ENCODE results near the gene SNX11.
A peak's percentile ranks its signal among the peaks of the same experiment; 100 is the strongest.

The SNX11 gene

GRCh38 chr17:48134912-48135480 lies 27.4 kb downstream of the SNX11 start:
- DNase-seq (ENCODE audit: insufficient read length, low spot score) = no peak
- peak; percentile 32 for TF ChIP-seq CTCF (IDR thresholded peaks at IDR 0.05; ENCODE audit: insufficient read depth, missing control alignments)
- FAIRE-seq = no peak

- peak; percentile 82 for FAIRE-seq
Measured at GRCh38 chr17:48137656-48138055, 30.1 kb downstream of the SNX11 start.

GRCh38 chr17:48139944-48140343 lies 32.4 kb downstream of the SNX11 start:
- DNase-seq (ENCODE audit: insufficient read length, low spot score) (no peak), FAIRE-seq (no peak)
- no peak for TF ChIP-seq CTCF (IDR thresholded peaks at IDR 0.05; ENCODE audit: insufficient read depth, missing control alignments)

More at GRCh38 chr17:48137656-48138055, 30.1 kb downstream of the SNX11 start:
- TF ChIP-seq CTCF (IDR thresholded peaks at IDR 0.05; ENCODE audit: insufficient read depth, missing control alignments) = no peak
- DNase-seq (ENCODE audit: insufficient read length, low spot score) = peak; percentile 51

- TF ChIP-seq CTCF (IDR thresholded peaks at IDR 0.05; ENCODE audit: insufficient read depth, missing control alignments) = no peak
- FAIRE-seq (no peak), DNase-seq (ENCODE audit: insufficient read length, low spot score) (no peak)
Measured at GRCh38 chr17:48143629-48144028, 36.1 kb downstream of the SNX11 start.

- DNase-seq (ENCODE audit: insufficient read length, low spot score) (no peak), FAIRE-seq (no peak)
- TF ChIP-seq CTCF (IDR thresholded peaks at IDR 0.05; ENCODE audit: insufficient read depth, missing control alignments) = no peak
Measured at GRCh38 chr17:48144231-48144630, 36.7 kb downstream of the SNX11 start.

GRCh38 chr17:48144976-48145798 lies 37.6 kb downstream of the SNX11 start:
- no peak for DNase-seq (ENCODE audit: insufficient read length, low spot score)
- no peak for FAIRE-seq

More at GRCh38 chr17:48144976-48145798, 37.6 kb downstream of the SNX11 start:
- no peak for TF ChIP-seq CTCF (IDR thresholded peaks at IDR 0.05; ENCODE audit: insufficient read depth, missing control alignments)

Measured in D721Med (cell line).